ENCODE data around the gene PLEKHA5.

The PLEKHA5 gene

DNA sequence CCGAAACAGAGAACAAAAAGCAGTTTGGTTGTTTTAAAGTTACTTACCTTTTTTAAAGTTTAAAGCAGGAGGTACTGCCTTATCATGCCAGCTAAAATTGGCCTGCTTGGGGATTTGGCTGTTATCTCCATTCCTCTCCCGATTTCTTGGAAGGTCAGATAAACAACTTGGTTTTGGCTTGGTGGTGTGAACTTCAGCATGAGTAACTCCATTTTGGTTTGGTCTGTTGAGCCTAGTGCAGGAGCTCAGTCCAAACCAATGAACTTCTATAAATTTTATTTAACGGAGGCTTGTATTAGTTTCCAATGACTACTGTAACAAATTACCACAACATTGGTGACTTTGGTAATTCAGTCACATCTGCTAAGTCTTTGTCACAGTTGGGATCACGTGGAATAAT is 82.3 kb downstream of the PLEKHA5 start:
- TF ChIP-seq, protein P1, sequence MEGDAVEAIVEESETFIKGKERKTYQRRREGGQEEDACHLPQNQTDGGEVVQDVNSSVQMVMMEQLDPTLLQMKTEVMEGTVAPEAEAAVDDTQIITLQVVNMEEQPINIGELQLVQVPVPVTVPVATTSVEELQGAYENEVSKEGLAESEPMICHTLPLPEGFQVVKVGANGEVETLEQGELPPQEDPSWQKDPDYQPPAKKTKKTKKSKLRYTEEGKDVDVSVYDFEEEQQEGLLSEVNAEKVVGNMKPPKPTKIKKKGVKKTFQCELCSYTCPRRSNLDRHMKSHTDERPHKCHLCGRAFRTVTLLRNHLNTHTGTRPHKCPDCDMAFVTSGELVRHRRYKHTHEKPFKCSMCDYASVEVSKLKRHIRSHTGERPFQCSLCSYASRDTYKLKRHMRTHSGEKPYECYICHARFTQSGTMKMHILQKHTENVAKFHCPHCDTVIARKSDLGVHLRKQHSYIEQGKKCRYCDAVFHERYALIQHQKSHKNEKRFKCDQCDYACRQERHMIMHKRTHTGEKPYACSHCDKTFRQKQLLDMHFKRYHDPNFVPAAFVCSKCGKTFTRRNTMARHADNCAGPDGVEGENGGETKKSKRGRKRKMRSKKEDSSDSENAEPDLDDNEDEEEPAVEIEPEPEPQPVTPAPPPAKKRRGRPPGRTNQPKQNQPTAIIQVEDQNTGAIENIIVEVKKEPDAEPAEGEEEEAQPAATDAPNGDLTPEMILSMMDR (IDR thresholded peaks at IDR 0.05; ENCODE audit: low read depth, low read length) = no peak
- no peak for DNase-seq (ENCODE audit: extremely low read depth, low read depth)

DNA sequence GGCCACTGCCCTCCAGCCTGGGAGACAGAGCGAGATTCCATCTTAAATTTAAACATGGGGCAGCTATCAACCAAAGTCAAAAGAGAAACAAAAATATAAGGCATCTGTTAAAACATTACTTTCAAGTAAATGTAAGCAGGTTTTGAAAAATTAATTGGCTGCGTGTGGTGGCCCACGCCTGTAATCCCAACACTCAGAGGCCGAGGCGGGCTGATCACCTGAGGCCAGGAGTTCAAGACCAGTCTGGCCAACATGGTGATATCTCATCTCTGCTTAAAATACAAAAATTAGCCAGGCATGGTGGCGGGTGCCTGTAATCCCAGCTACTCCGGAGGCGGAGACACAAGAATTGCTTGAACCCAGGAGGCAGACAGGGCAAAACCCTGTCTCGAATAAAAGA is 82.7 kb downstream of the PLEKHA5 start:
- TF ChIP-seq, protein P1 (IDR thresholded peaks at IDR 0.05; ENCODE audit: low read depth, low read length) = no peak
- no peak for DNase-seq (ENCODE audit: extremely low read depth, low read depth)

DNA sequence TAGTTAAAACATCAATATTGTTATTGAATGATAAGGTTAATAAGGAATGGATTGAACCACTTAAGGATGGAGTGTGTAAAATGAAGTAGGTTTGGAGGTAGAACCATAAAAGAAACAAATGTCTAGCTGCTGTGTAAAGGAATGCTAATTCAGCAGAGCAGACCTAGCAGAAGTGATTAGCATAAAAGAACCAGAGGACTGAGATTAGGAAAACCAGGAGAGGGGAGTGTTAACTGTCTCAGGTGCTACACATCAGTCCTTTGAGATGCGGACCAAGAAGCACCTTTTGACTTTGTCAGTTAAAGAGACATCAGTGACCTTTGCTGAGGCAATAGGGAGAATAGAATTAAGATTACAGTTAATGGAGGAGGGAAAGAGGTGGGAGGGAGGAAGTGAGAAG is 84.5 kb downstream of the PLEKHA5 start:
- no peak for DNase-seq (ENCODE audit: extremely low read depth, low read depth)
- TF ChIP-seq, protein P1 (IDR thresholded peaks at IDR 0.05; ENCODE audit: low read depth, low read length) = no peak

DNA sequence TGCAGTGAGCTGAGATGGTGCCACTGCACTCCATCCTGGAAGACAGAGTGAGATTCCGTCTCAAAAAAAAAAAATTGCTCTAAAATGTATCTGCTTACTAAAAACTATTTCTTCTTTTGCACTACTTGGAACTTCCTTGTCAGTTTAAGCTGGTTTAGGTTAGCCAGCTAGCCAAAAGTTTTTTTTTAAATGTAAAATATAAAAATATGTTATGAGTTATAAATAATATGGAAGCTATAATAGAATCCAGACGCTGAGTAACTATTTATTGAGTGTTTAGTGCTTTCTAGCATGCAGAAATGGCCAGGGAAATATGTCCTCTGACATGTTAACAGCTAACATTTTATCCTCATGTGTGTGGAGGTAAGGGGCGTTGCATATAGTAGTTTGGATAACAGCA is 85.6 kb downstream of the PLEKHA5 start:
- DNase-seq (ENCODE audit: extremely low read depth, low read depth) = no peak
- TF ChIP-seq, protein P1 (IDR thresholded peaks at IDR 0.05; ENCODE audit: low read depth, low read length) = no peak

DNA sequence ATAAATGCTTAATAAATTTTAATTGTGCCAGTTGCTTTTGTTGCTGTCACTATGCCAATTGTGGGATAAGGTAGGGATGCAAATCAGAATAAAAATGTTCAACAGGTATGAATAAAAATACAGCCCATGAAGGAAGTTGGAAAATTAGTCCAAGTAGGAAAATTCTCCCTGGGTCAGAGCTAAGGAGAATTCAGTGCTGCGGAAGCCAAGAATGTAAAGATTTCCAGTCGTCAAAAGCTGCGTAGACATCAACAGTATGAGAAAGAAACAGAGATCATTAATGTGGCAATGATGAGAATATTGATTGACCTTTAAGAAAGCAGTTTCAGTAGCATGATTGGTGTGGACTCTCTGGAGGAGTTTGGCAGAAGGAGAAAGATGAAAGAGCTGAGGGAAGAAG is 87.9 kb downstream of the PLEKHA5 start:
- TF ChIP-seq, protein P1 (IDR thresholded peaks at IDR 0.05; ENCODE audit: low read depth, low read length) = no peak
- no peak for DNase-seq (ENCODE audit: extremely low read depth, low read depth)

DNA sequence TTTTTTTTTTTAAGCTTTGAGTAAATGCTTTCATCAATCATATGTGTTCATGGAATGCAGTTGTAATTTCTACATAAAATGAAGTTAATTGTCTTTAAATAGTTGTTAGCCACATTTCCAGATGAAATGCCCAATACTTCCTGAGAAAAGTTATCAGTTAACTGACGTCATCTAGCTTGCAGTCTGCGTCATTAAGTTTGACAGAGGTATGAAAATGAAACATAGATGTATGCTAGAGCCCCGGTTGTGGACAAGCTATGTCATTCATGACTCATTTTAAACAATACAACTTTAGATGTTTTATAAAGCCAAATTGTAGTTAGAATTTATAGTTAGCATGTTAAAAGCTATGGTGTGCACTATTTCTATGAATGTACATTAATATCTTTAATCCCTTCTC is 90.7 kb downstream of the PLEKHA5 start:
- TF ChIP-seq, protein P1 (IDR thresholded peaks at IDR 0.05; ENCODE audit: low read depth, low read length) = no peak
- no peak for DNase-seq (ENCODE audit: extremely low read depth, low read depth)

DNA sequence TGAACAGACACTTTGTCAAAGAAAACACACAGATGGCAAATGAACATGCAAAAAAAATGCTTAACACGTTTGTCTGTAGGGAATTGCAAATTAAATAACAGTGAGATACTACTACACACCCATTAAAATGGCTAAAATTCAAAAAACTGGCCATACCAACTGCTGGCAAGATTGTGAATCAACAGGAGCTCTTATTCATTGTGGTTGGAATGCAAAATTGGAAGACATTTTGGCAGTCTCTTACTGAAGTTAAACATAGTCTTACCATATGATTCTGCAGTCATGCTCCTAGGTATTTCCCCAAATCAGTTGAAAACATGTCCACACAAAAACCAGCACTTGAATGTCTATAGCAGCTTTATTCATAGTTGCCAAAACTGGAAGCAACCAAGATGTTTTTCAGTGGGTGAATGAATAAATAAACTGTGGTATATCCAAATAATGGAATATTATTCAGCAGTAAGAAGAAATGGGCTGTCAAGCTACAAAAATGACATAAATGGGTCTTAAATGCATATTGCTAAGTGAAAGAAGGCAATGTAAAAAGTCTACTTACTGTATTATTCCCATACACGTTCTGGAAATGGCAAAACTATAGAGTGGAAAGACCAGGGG is 91.4 kb downstream of the PLEKHA5 start:
- TF ChIP-seq, protein P1 (IDR thresholded peaks at IDR 0.05; ENCODE audit: low read depth, low read length) = no peak
- no peak for DNase-seq (ENCODE audit: extremely low read depth, low read depth)

Data from AG09319 (cell line).